Vagina (tissue), 2 donors: ENCODE results near the gene TBXAS1. TPM values are rescaled to one million over a fixed set of nuclear protein-coding genes. Genes with fewer than 3 reads are reported as not detected.

Experiments used
- DNase-seq, 2 donors: peaks; one replicate each; pipeline ENCODE4 v3.0.0-alpha.2; 2017; ENCODE audit errors: extremely low spot score in 2 of 2
- H3K27ac ChIP-seq: fragments of 200-600 bp; sonication (generic); one replicate; pipeline ENCODE4 v1.5.1; 2019
- H3K27me3 ChIP-seq: fragments of 200-600 bp; sonication (generic); one replicate; pipeline ENCODE4 v1.5.1; 2019
- H3K36me3 ChIP-seq, 2 donors: fragments of 200-600 bp; sonication (generic); one replicate each; pipeline ENCODE4 v1.5.1; 2017 to 2019
- H3K4me1 ChIP-seq: fragments of 200-600 bp; sonication (generic); one replicate; pipeline ENCODE4 v1.5.1; 2019
- H3K4me3 ChIP-seq, 2 donors: fragments of 200-600 bp; sonication (generic); 1 replicate in 1 of 2; 2 replicates in 1 of 2; pipeline ENCODE4 v1.5.1; 2016 to 2019
- H3K9me3 ChIP-seq: fragments of 200-600 bp; sonication (generic); one replicate; pipeline ENCODE4 v1.5.1; 2019
- POLR2A ChIP-seq, 2 donors: fragments of 450-650 bp; IDR thresholded peaks; one replicate each; pipeline ENCODE4 v1.6.1; 2017; ENCODE audit warnings: antibody characterized with exemption in 2 of 2, mild to moderate bottlenecking in 2 of 2, moderate library complexity in 2 of 2
- POLR2AphosphoS5 ChIP-seq, 2 donors: sonication (generic); formaldehyde crosslinking; IDR thresholded peaks; one replicate each; pipeline ENCODE4 v1.9.0; 2017; ENCODE audit warnings: antibody characterized with exemption in 2 of 2, mild to moderate bottlenecking in 2 of 2, low read depth in 1 of 2; ENCODE audit not compliant: insufficient read depth in 1 of 2
- intact Hi-C: fragments of 100-400 bp; cut with DNase I; formaldehyde crosslinking; loops from one replicate; pipeline ENCODE4 v1.15.1; 2023
- total RNA-seq: library from RNA; depleted of rRNA; stranded (reverse); fragments of >200 nt; gene quantifications from one replicate; pipeline ENCODE4 v1.2.3, GENCODE V29; 2016
- TF ChIP-seq, protein P1 (sequence below), 3 experiments: fragments of 450-650 bp in 2 of 3; fragments of 200-600 bp in 1 of 3; sonication (generic) in 1 of 3; IDR thresholded peaks; one replicate each; pipeline ENCODE4 v1.5.1; 2017 to 2019; ENCODE audit warnings: antibody characterized with exemption in 3 of 3, mild to moderate bottlenecking in 2 of 3, moderate library complexity in 2 of 3

Gene TBXAS1
- total RNA-seq, 1 donor from 2014 or later, result 18.4 TPM

- Histone ChIP-seq H3K4me1 (no peaks in the 10 kb centered on the region), H3K36me3 (no peaks in the 10 kb centered on the region), H3K4me3 (no peak overlapping the region), H3K9me3 (no peaks in the 10 kb centered on the region), H3K27ac (no peak overlapping the region), H3K27me3 (no peaks in the 10 kb centered on the region)
- TF ChIP-seq POLR2AphosphoS5 (IDR thresholded peaks at IDR 0.05; ENCODE audit: insufficient read depth in 1 of 2, low read depth in 1 of 2) (no peak), POLR2A (IDR thresholded peaks at IDR 0.05) (no peak)
- TF ChIP-seq, protein P1, sequence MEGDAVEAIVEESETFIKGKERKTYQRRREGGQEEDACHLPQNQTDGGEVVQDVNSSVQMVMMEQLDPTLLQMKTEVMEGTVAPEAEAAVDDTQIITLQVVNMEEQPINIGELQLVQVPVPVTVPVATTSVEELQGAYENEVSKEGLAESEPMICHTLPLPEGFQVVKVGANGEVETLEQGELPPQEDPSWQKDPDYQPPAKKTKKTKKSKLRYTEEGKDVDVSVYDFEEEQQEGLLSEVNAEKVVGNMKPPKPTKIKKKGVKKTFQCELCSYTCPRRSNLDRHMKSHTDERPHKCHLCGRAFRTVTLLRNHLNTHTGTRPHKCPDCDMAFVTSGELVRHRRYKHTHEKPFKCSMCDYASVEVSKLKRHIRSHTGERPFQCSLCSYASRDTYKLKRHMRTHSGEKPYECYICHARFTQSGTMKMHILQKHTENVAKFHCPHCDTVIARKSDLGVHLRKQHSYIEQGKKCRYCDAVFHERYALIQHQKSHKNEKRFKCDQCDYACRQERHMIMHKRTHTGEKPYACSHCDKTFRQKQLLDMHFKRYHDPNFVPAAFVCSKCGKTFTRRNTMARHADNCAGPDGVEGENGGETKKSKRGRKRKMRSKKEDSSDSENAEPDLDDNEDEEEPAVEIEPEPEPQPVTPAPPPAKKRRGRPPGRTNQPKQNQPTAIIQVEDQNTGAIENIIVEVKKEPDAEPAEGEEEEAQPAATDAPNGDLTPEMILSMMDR (IDR thresholded peaks at IDR 0.05), result no peak
- no peak for DNase-seq
- intact Hi-C loops, result no loop called here
Measured at GRCh38 chr7:139932531-139932930, 103.5 kb downstream of the TBXAS1 start.

DNA sequence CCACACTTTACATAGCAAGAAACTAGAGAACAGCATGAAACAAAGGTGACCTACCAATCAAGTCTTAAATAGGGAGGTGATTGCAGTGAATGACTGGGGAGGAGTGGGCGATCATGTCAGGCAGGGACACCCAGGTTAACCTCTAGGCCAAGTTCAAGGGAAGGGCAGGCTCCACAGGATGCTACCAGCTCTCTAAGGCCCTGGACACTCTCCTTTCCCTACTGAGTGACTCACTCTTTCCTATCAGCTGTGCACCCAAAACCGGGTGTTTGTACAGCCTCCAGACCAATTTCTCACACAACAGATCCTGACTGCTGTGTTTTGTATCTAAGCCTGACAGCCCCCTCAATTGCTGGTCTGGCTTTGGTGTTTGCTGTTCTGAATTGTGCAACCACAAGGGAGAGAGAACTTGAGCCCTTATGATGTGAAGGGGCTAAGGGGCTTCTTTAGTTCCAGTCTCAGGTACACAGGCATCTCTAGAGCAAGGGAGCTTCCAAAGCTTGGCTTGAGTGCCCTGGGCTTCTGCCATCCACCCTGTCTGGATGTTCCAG is 107.8 kb downstream of the TBXAS1 start:
- Histone ChIP-seq H3K4me1 (no peaks in the 10 kb centered on the region), H3K9me3 (no peaks in the 10 kb centered on the region), H3K4me3 (no peak overlapping the region), H3K27me3 (no peaks in the 10 kb centered on the region), H3K36me3 (no peaks in the 10 kb centered on the region), H3K27ac (no peak overlapping the region)
- no peak for TF ChIP-seq POLR2A (IDR thresholded peaks at IDR 0.05)
- TF ChIP-seq, protein P1 (IDR thresholded peaks at IDR 0.05), result no peak
- TF ChIP-seq POLR2AphosphoS5 (IDR thresholded peaks at IDR 0.05; ENCODE audit: insufficient read depth in 1 of 2, low read depth in 1 of 2), result no peak
- no peak for DNase-seq
- intact Hi-C loops, result no loop called here

DNA sequence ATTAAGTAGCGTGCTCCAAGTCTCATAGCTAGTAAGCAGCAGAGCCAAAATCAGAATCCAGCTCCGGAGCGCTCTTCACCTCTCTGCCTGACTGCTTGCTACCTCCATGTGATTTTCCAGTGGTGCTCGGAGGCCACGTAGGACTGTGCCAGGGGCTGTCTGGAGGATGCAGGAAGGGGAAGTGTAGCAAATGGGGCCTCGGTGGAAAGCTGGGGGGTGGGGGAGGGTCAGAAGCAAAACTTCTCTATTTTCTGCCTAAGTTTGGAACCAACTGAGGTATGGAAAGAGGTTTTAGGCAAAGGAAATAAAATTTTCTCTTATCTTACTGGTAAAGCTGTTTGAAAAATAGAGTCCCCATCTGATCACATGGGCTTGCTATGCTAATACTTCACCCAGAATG is 108.7 kb downstream of the TBXAS1 start:
- H3K4me1 ChIP-seq, result no peaks in the 10 kb centered on the region
- no peak for DNase-seq
- intact Hi-C loops, result no loop called here
- H3K27me3 ChIP-seq, result no peaks in the 10 kb centered on the region
- H3K36me3 ChIP-seq, result no peaks in the 10 kb centered on the region
- H3K9me3 ChIP-seq, result no peaks in the 10 kb centered on the region
- TF ChIP-seq, protein P1 (IDR thresholded peaks at IDR 0.05), result no peak
- TF ChIP-seq POLR2A (IDR thresholded peaks at IDR 0.05) (no peak), POLR2AphosphoS5 (IDR thresholded peaks at IDR 0.05; ENCODE audit: insufficient read depth in 1 of 2, low read depth in 1 of 2) (no peak)
- H3K4me3 ChIP-seq, result no peak overlapping the region
- no peak overlapping the region for H3K27ac ChIP-seq

DNA sequence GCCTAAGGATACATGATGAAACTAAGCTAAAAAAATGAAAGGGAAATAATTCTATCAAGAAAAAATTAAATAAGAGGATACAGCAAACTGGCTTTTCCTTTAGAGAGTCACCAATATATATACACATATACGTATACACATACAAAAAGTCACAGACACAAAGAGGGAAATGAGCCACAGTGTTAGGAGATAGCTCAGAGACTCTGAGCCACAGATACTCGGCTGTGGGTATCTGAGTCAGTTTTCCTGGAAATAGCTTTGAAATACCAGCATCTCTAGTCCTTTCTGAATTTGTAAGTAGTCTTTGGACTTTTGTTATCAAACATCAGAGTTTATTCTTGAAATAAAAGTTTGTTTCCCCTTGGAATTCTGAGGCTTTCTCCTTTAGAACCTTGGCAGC is 111.8 kb downstream of the TBXAS1 start:
- Histone ChIP-seq H3K27me3 (no peaks in the 10 kb centered on the region), H3K36me3 (no peaks in the 10 kb centered on the region), H3K4me1 (no peaks in the 10 kb centered on the region), H3K27ac (no peak overlapping the region), H3K9me3 (no peaks in the 10 kb centered on the region), H3K4me3 (no peak overlapping the region)
- DNase-seq, result no peak
- no peak for TF ChIP-seq POLR2A (IDR thresholded peaks at IDR 0.05)
- intact Hi-C loops, result loop anchor here (1.0 kb wide), 1 partner anchor 13 kb away; no protein-coding TSS in a partner anchor

- Histone ChIP-seq H3K36me3 (no peaks in the 10 kb centered on the region), H3K27me3 (no peaks in the 10 kb centered on the region), H3K27ac (no peak overlapping the region), H3K4me3 (no peak overlapping the region), H3K9me3 (no peaks in the 10 kb centered on the region), H3K4me1 (no peaks in the 10 kb centered on the region)
- TF ChIP-seq POLR2AphosphoS5 (IDR thresholded peaks at IDR 0.05; ENCODE audit: insufficient read depth in 1 of 2, low read depth in 1 of 2), result no peak
- TF ChIP-seq, protein P1 (IDR thresholded peaks at IDR 0.05), result no peak
- no peak for TF ChIP-seq POLR2A (IDR thresholded peaks at IDR 0.05)
- intact Hi-C loops, result no loop called here
- no peak for DNase-seq
Measured at GRCh38 chr7:139941421-139941820, 112.4 kb downstream of the TBXAS1 start.
